Umbilical cord (tissue), 2 donors: ENCODE measurements around the gene ERG. TPM values are rescaled to one million over a fixed set of nuclear protein-coding genes. Genes with fewer than 3 reads are reported as not detected.

Source experiments
- DNase-seq: peaks from one replicate; pipeline ENCODE4 v3.0.0-alpha.2; 2015; ENCODE audit warnings: low spot score
- total RNA-seq: library from RNA; depleted of rRNA; stranded (reverse); fragments of >200 nt; gene quantifications from one replicate; pipeline ENCODE4 v1.2.3, GENCODE V29; 2014; ENCODE audit warnings: low replicate concordance; ENCODE audit not compliant: insufficient read depth

ERG gene
- total RNA-seq, 1 donor from 2014 or later: 14.9 TPM

DNA sequence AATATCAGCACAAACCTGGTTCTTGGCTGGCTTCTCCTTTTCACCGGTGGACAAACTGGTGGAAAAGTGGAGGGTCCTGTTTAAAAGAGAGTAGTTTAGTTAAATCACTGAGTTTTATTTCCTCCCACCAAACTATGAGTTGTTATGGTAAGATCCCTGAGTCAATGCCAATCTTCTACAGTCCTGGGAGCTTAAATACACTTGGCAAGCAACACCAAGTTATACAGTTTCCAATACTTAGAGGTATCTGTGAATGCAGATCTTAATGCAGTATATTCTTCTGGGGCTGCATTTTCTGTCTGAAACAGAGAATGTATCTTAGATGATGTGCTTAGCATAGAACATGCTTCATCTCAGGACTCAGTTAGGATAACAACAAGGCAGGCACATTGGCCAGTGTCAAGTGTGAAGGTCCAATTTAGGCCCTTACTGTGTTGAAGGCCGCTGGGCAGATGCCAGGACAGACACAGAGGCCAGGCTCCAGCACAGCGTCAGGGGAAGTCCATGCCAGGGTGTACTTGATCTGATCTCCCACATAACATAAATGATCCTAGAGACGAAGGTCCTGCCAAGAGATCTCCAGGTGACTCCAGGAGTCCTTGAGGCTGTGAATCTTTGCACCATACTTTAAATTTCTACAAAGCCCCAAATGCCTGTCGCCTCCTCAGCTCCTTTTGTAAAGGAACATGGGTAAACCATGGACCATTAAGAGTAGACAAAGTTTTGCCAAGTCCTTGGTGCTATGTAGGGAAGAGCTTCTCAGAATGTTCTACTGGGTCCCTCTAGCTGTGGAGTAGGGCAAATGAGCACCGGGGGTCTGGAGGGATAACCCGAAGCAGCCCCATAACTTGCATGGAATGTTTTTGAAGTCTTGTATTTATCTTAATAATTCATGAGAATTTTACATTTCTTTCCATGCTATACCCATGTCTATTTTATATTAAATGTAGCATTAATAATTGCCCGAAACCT, 164.7 kb downstream of the ERG start:
- peak; percentile 31 for DNase-seq

DNA sequence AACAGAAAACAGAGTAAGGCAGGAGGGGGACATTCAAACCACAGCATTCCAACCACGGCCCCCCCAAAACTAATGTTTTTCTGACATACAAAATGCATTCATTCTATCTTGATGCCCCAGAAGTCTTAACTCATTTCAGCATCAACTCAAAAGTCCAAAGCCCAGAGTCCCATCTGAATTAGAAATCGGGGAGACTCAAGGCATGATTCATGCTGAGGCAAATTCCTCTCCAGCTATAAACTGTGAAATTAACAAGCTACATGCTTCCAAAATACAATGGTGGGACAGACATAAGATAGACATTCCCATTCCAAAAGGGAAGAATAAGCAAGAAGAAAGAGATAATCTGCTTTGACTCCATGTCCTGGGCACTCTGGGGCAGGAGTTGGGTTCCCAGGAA, 167.6 kb downstream of the ERG start:
- no peak for DNase-seq

Other genes starting within 250 kb of the ERG start
- 4.8 TPM for gene KCNJ15, start 241.5 kb downstream of the ERG start, total RNA-seq